ENCODE data around the gene ARID1B.

Gene ARID1B

DNA sequence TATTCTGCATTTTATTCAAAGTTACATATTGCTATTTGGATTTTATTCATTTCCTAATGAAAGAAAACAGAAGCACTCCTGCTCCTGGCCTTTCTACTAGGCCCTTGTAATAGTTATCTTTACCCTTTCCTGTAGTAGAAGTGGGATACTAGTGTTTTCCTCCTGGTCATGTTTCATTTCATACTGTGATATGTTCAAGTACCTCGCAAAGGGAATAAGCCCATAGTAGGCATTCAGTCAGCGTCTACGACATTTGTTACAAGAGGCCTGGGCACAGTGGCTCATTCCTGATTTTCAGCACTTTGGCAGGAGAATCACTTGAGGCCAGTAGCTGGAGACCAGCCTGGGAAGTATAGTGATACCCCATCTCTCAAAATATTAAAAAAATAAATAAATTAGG lies 154.1 kb downstream of the ARID1B start:
- TF ChIP-seq CTCF (IDR thresholded peaks at IDR 0.05; ENCODE audit: low read length) (no peak), EZH2 (IDR thresholded peaks at IDR 0.05; ENCODE audit: borderline replicate concordance, low read length) (no peak)
- H3K36me3 ChIP-seq (ENCODE audit: insufficient read depth, low read length) = peaks cover 32% of the 10 kb centered on the region; the same call in 1 of the 2 replicates
- H3K9me3 ChIP-seq (ENCODE audit: low read length) = no peaks in the 10 kb centered on the region
- no peak overlapping the region for H3K4me3 ChIP-seq (ENCODE audit: low read depth, low read length, poor library complexity, severe bottlenecking)
- H3K27ac ChIP-seq (ENCODE audit: low read depth, low read length, poor library complexity, severe bottlenecking) = no peak overlapping the region
- H3K79me2 ChIP-seq (ENCODE audit: insufficient read depth, low read length) = peaks cover 43% of the 10 kb centered on the region
- peaks cover 36% of the 10 kb centered on the region for H3K4me1 ChIP-seq (ENCODE audit: insufficient read depth, low read length, severe bottlenecking)
- H3F3A ChIP-seq (ENCODE audit: insufficient read depth, low read length) = no peaks in the 10 kb centered on the region
- H4K20me1 ChIP-seq (ENCODE audit: insufficient read depth, low read length) = no peaks in the 10 kb centered on the region
- no peak overlapping the region for H2AFZ ChIP-seq (ENCODE audit: low read length)
- H3K9ac ChIP-seq (ENCODE audit: low read length) = no peak overlapping the region
- no peak overlapping the region for H3K4me2 ChIP-seq (ENCODE audit: low read length)
- no peaks in the 10 kb centered on the region for H3K9me2 ChIP-seq (ENCODE audit: low read depth, low read length)
- no peaks in the 10 kb centered on the region for H3K27me3 ChIP-seq (ENCODE audit: insufficient read depth, low read length)

DNA sequence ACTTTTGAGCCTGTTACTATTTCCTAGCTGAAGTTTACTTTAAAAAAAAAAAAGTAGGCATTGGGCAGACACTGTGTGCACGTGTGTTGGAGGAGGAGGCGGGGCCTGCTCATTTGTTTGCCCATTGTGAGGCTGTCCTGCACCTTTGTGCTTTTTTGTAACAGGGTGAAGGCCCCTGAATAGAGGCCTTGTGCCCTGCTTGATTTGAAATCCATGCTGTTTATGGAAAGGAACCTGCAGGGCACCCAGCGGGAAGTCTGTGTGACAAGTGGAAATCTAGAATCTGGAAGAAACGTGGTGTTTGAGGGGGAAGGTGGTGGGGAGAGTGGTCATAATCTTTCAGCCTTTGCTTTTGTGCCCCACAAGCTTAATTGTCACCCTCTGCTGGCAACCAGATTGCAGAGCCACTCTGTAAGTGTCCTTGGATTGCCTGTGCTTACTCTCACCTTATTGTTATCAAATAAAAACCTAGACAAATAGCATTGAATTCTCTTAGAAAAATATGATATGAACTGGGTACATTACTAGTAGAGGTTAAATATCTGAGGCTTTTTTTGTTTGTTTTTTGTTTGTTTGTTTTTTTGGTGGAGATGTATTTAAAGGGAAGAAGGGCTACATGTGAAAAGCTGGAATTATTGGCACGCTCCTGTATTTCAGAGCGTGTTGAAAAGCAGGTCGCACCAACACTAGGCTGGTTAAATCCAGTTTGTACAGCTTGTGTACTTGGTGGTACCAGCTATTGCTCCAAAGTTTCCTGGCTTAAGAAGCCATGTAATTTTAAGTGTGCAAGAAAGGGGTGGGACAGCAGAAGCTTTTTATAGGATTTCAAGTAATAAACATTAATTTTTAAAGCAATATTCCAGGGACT lies 156.3 kb downstream of the ARID1B start:
- Histone ChIP-seq H3K79me2 (ENCODE audit: insufficient read depth, low read length) (peaks cover 56% of the 10 kb centered on the region), H3K4me1 (ENCODE audit: insufficient read depth, low read length, severe bottlenecking) (peaks cover 53% of the 10 kb centered on the region), H2AFZ (ENCODE audit: low read length) (no peak overlapping the region), H3K4me3 (ENCODE audit: low read depth, low read length, poor library complexity, severe bottlenecking) (peak overlapping the region; percentile 11), H3K27ac (ENCODE audit: low read depth, low read length, poor library complexity, severe bottlenecking) (peak overlapping the region; percentile 66), H3K9ac (ENCODE audit: low read length) (peak overlapping the region; percentile 8; the same call in 1 of the 2 replicates), H3K27me3 (ENCODE audit: insufficient read depth, low read length) (no peaks in the 10 kb centered on the region), H3K36me3 (ENCODE audit: insufficient read depth, low read length) (peaks cover 38% of the 10 kb centered on the region; the same call in 1 of the 2 replicates), H3K9me2 (ENCODE audit: low read depth, low read length) (no peaks in the 10 kb centered on the region), H4K20me1 (ENCODE audit: insufficient read depth, low read length) (no peaks in the 10 kb centered on the region), H3K4me2 (ENCODE audit: low read length) (peak overlapping the region; percentile 38; the same call in 1 of the 2 replicates), H3F3A (ENCODE audit: insufficient read depth, low read length) (no peaks in the 10 kb centered on the region), H3K9me3 (ENCODE audit: low read length) (no peaks in the 10 kb centered on the region)
- peak; percentile 61 for TF ChIP-seq CTCF (IDR thresholded peaks at IDR 0.05; ENCODE audit: low read length)
- TF ChIP-seq EZH2 (IDR thresholded peaks at IDR 0.05; ENCODE audit: borderline replicate concordance, low read length) = no peak

- no peak overlapping the region for H3K4me2 ChIP-seq (ENCODE audit: low read length)
- H4K20me1 ChIP-seq (ENCODE audit: insufficient read depth, low read length) = no peaks in the 10 kb centered on the region
- peak overlapping the region; percentile 66 for H3K27ac ChIP-seq (ENCODE audit: low read depth, low read length, poor library complexity, severe bottlenecking)
- peaks cover 53% of the 10 kb centered on the region for H3K4me1 ChIP-seq (ENCODE audit: insufficient read depth, low read length, severe bottlenecking)
- no peak overlapping the region for H3K9ac ChIP-seq (ENCODE audit: low read length)
- H3K36me3 ChIP-seq (ENCODE audit: insufficient read depth, low read length) = peaks cover 36% of the 10 kb centered on the region; the same call in 1 of the 2 replicates
- H3K9me2 ChIP-seq (ENCODE audit: low read depth, low read length) = no peaks in the 10 kb centered on the region
- no peak overlapping the region for H3K4me3 ChIP-seq (ENCODE audit: low read depth, low read length, poor library complexity, severe bottlenecking)
- H3K9me3 ChIP-seq (ENCODE audit: low read length) = no peaks in the 10 kb centered on the region
- no peak for TF ChIP-seq CTCF (IDR thresholded peaks at IDR 0.05; ENCODE audit: low read length)
- TF ChIP-seq EZH2 (IDR thresholded peaks at IDR 0.05; ENCODE audit: borderline replicate concordance, low read length) = no peak
- H2AFZ ChIP-seq (ENCODE audit: low read length) = no peak overlapping the region
- H3K27me3 ChIP-seq (ENCODE audit: insufficient read depth, low read length) = no peaks in the 10 kb centered on the region
- H3F3A ChIP-seq (ENCODE audit: insufficient read depth, low read length) = no peaks in the 10 kb centered on the region
- peaks cover 63% of the 10 kb centered on the region for H3K79me2 ChIP-seq (ENCODE audit: insufficient read depth, low read length)
These were observed 156.9 kb downstream of the ARID1B start for GRCh38 chr6:156934069-156934460.

Data from OCI-LY1 (cell line).